ENCODE measurements around the gene LAMC2.
"Not testable (repeated sequence)": the region's sequence is repeated elsewhere in the genome, so short reads cannot be mapped to it uniquely, and the experiment has no call there.

The LAMC2 gene
- total RNA-seq, result 0 to 0.27 reads per million in 2 donors

GRCh38 chr1:183185941-183186490 lies at the start of gene LAMC2:
TSS of gene LAMC2 (plus strand) at chr1:183186264. CDS start at chr1:183186353, 89 bp downstream.
- no peak for DNase-seq

- DNase-seq, result no peak
Observed at GRCh38 chr1:183137782-183138181, 48.3 kb upstream of the LAMC2 start.

GRCh38 chr1:183138301-183138700 lies 47.8 kb upstream of the LAMC2 start:
- no peak for DNase-seq

- no peak for DNase-seq
Observed at GRCh38 chr1:183139281-183139942, 46.7 kb upstream of the LAMC2 start.

- no peak for DNase-seq
Observed at GRCh38 chr1:183140633-183141032, 45.4 kb upstream of the LAMC2 start.

- DNase-seq, result no peak
Observed at GRCh38 chr1:183142171-183142570, 43.9 kb upstream of the LAMC2 start.

- no peak for DNase-seq
Observed at GRCh38 chr1:183143576-183144315, 42.3 kb upstream of the LAMC2 start.

- no peak for DNase-seq
Observed at GRCh38 chr1:183144752-183145151, 41.3 kb upstream of the LAMC2 start.

- no peak for DNase-seq
Observed at GRCh38 chr1:183147735-183148134, 38.3 kb upstream of the LAMC2 start.

- DNase-seq, result no peak
Observed at GRCh38 chr1:183148599-183148998, 37.5 kb upstream of the LAMC2 start.

- peak in 1 of 5 experiments; percentile 11 for DNase-seq
Observed at GRCh38 chr1:183149273-183149672, 36.8 kb upstream of the LAMC2 start.

GRCh38 chr1:183150032-183150431 lies 36.0 kb upstream of the LAMC2 start:
- not testable (repeated sequence) for DNase-seq

- no peak for DNase-seq
Observed at GRCh38 chr1:183150445-183150844, 35.6 kb upstream of the LAMC2 start.

GRCh38 chr1:183152180-183152579 lies 33.9 kb upstream of the LAMC2 start:
- no peak for DNase-seq

GRCh38 chr1:183155939-183156338 lies 30.1 kb upstream of the LAMC2 start:
- DNase-seq, result no peak

- DNase-seq, result no peak
Observed at GRCh38 chr1:183159960-183160359, 26.1 kb upstream of the LAMC2 start.

- no peak for DNase-seq
Observed at GRCh38 chr1:183161391-183161790, 24.7 kb upstream of the LAMC2 start.

- no peak for DNase-seq
Observed at GRCh38 chr1:183163316-183163715, 22.7 kb upstream of the LAMC2 start.

- DNase-seq, result no peak
Observed at GRCh38 chr1:183164340-183164739, 21.7 kb upstream of the LAMC2 start.

- DNase-seq, result no peak
Observed at GRCh38 chr1:183164963-183165362, 21.1 kb upstream of the LAMC2 start.

GRCh38 chr1:183165456-183165855 lies 20.6 kb upstream of the LAMC2 start:
- DNase-seq, result no peak

GRCh38 chr1:183166454-183166853 lies 19.6 kb upstream of the LAMC2 start:
- DNase-seq, result no peak

- DNase-seq, result no peak
Observed at GRCh38 chr1:183167676-183168075, 18.4 kb upstream of the LAMC2 start.

GRCh38 chr1:183168308-183168707 lies 17.8 kb upstream of the LAMC2 start:
- no peak for DNase-seq
